Ishikawa (cell line): ENCODE results near the gene AFP.

ENCODE experiments used
- CEBPB ChIP-seq: IDR thresholded peaks from 2 replicates; pipeline ENCODE4 v1.6.1; 2012
- EGR1 ChIP-seq: IDR thresholded peaks from 2 replicates; pipeline ENCODE4 v1.6.1; 2012
- EP300 ChIP-seq: IDR thresholded peaks from 2 replicates; pipeline ENCODE4 v1.6.1; 2012; ENCODE audit warnings: borderline replicate concordance
- FOXM1 ChIP-seq: IDR thresholded peaks from 2 replicates; pipeline ENCODE4 v1.6.1; 2012; ENCODE audit warnings: low read depth, borderline replicate concordance
- MAX ChIP-seq: IDR thresholded peaks from 2 replicates; pipeline ENCODE4 v1.6.1; 2012
- NFIC ChIP-seq: IDR thresholded peaks from 2 replicates; pipeline ENCODE4 v1.6.1; 2012
- RAD21 ChIP-seq: IDR thresholded peaks from 2 replicates; pipeline ENCODE4 v1.6.1; 2012; ENCODE audit warnings: low read depth
- REST ChIP-seq: IDR thresholded peaks from 2 replicates; pipeline ENCODE4 v1.6.1; 2012; ENCODE audit warnings: low read depth, mild to moderate bottlenecking
- TAF1 ChIP-seq: IDR thresholded peaks from 2 replicates; pipeline ENCODE4 v1.6.1; 2012; ENCODE audit warnings: low read depth, mild to moderate bottlenecking
- TCF12 ChIP-seq: IDR thresholded peaks from 2 replicates; pipeline ENCODE4 v1.6.1; 2012; ENCODE audit warnings: low read depth
- USF1 ChIP-seq: IDR thresholded peaks from 2 replicates; pipeline ENCODE4 v1.6.1; 2012
- YY1 ChIP-seq: IDR thresholded peaks from 2 replicates; pipeline ENCODE4 v1.6.1; 2012; ENCODE audit warnings: low read depth
- ZBTB7A ChIP-seq: IDR thresholded peaks from 2 replicates; pipeline ENCODE4 v1.6.1; 2012; ENCODE audit warnings: low read depth

- TF ChIP-seq TCF12 (no peak), FOXM1 (no peak), YY1 (no peak), RAD21 (no peak), EP300 (no peak), TAF1 (no peak), NFIC (no peak), REST (no peak), USF1 (no peak), EGR1 (no peak), ZBTB7A (no peak), MAX (no peak), CEBPB (no peak)
These were observed 22.7 kb upstream of the AFP start for GRCh38 chr4:73413294-73413755.
